ENCODE measurements around the gene HEATR9. TPM values are rescaled to one million over a fixed set of nuclear protein-coding genes. Genes with fewer than 3 reads are reported as not detected.

HEATR9 gene
- total and polyA plus RNA-seq, 7 experiments from 2014 or later: 0.09 to 1.9 (median 0.22) TPM; not detected in 4

DNA sequence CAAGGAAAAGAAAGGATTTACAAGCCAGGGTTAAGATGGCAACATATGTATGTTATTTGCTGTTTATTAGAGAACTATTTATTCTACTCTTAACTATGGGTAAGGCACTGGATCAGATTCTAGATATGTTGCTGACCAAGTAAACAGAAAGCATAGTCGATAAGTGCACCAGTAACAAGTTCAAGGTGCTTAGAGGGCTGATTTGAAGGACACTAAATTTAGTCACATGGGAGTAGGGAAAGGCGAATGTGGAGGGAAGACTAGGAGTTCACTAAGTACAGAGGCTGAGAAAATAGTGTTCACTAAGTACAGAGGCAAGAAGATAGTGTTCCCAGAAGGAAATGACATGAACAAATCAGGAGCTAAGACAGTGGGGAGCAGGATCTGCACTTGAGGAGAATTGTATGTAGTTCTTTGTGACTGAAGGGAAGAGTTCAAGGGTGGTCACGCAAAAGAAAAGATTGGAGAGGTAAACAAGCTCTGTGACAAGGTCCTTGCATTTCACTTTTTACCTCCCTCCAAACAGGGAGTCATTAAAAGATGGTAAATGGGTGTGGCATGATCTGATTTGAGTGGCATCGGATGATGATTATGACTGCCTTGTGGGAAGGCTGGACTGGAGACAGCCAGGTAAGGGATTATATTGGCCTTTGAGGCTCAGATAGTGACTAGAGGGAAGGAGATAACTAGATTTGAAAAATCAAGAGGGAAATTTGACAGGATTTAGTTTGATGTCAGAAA, 20.9 kb downstream of the HEATR9 start:
- no peak overlapping the region for H3K4me3 ChIP-seq (ENCODE audit: low read length)
- H3K27ac ChIP-seq (ENCODE audit: low read depth, low read length): no peak overlapping the region
- no peak for DNase-seq
- CTCF ChIA-PET: no interaction called here
- ATAC-seq: no peak
- no peaks in the 10 kb centered on the region for H3K9me3 ChIP-seq (ENCODE audit: control insufficient read depth in 2 of 3, low read length in 3 of 3)
- H3K27me3 ChIP-seq (ENCODE audit: control insufficient read depth in 2 of 2, insufficient read depth in 2 of 2, low read length in 2 of 2): no peaks in the 10 kb centered on the region
- intact Hi-C loops (cut with micrococcal nuclease): loop anchor here in 1 of 2 donors (2.0 to 5.0 kb wide), 3 partner anchors 44 to 119 kb away; no protein-coding TSS in a partner anchor
- no peaks in the 10 kb centered on the region for H3K9me3 Mint-ChIP-seq
- no peaks in the 10 kb centered on the region for H3K27me3 Mint-ChIP-seq
- H3K36me3 ChIP-seq (ENCODE audit: control insufficient read depth in 2 of 3, insufficient read depth in 3 of 3, low read length in 3 of 3): peaks cover 22 to 45% (median 24%) of the 10 kb centered on the region in 3 experiments
- POLR2A ChIA-PET: no interaction called here
- H3K36me3 Mint-ChIP-seq: peaks cover 9 to 35% (median 30%) of the 10 kb centered on the region in 5 donors
- H3K4me1 ChIP-seq (ENCODE audit: control insufficient read depth in 2 of 2, insufficient read depth in 2 of 2, low read length in 2 of 2): peaks cover 0 to 13% of the 10 kb centered on the region in 2 donors
- H3K27ac Mint-ChIP-seq: peak overlapping the region in 7 of 9 donors; percentile 6 to 24 (median 20)
- peaks cover 0 to 16% (median 5%) of the 10 kb centered on the region in 7 donors for H3K4me1 Mint-ChIP-seq
- H3K4me3 Mint-ChIP-seq: no peak overlapping the region

GRCh38 chr17:35847006-35847405, 21.7 kb downstream of the HEATR9 start:
- H3K4me3 Mint-ChIP-seq: no peak overlapping the region
- H3K4me3 ChIP-seq (ENCODE audit: low read length): no peak overlapping the region
- H3K27me3 ChIP-seq (ENCODE audit: control insufficient read depth in 2 of 2, insufficient read depth in 2 of 2, low read length in 2 of 2): no peaks in the 10 kb centered on the region
- DNase-seq (no peak), ATAC-seq (no peak)
- intact Hi-C loops (cut with micrococcal nuclease): loop anchor here in 1 of 2 donors (5.0 kb wide), 2 partner anchors 45 to 120 kb away; no protein-coding TSS in a partner anchor
- H3K27ac ChIP-seq (ENCODE audit: low read depth, low read length): no peak overlapping the region
- peaks cover 0 to 13% of the 10 kb centered on the region in 2 donors for H3K4me1 ChIP-seq (ENCODE audit: control insufficient read depth in 2 of 2, insufficient read depth in 2 of 2, low read length in 2 of 2)
- H3K36me3 Mint-ChIP-seq: peaks cover 9 to 38% (median 36%) of the 10 kb centered on the region in 5 donors
- CTCF ChIA-PET: no interaction called here
- H3K4me1 Mint-ChIP-seq: peaks cover 0 to 15% (median 5%) of the 10 kb centered on the region in 7 donors
- H3K9me3 ChIP-seq (ENCODE audit: control insufficient read depth in 2 of 3, low read length in 3 of 3): no peaks in the 10 kb centered on the region
- no peak overlapping the region for H3K27ac Mint-ChIP-seq
- POLR2A ChIA-PET: no interaction called here
- no peaks in the 10 kb centered on the region for H3K9me3 Mint-ChIP-seq
- no peaks in the 10 kb centered on the region for H3K27me3 Mint-ChIP-seq
- H3K36me3 ChIP-seq (ENCODE audit: control insufficient read depth in 2 of 3, insufficient read depth in 3 of 3, low read length in 3 of 3): peaks cover 24 to 52% (median 25%) of the 10 kb centered on the region in 3 experiments

GRCh38 chr17:35846055-35846809, 22.5 kb downstream of the HEATR9 start:
- no peaks in the 10 kb centered on the region for H3K27me3 ChIP-seq (ENCODE audit: control insufficient read depth in 2 of 2, insufficient read depth in 2 of 2, low read length in 2 of 2)
- ChIA-PET CTCF (no interaction called here), POLR2A (no interaction called here)
- H3K27ac Mint-ChIP-seq: peak overlapping the region in 2 of 9 donors; percentile 23 to 61
- H3K4me1 Mint-ChIP-seq: peaks cover 0 to 13% (median 3%) of the 10 kb centered on the region in 7 donors
- H3K9me3 ChIP-seq (ENCODE audit: control insufficient read depth in 2 of 3, low read length in 3 of 3): no peaks in the 10 kb centered on the region
- ATAC-seq (no peak), DNase-seq (no peak)
- intact Hi-C loops (cut with micrococcal nuclease): loop anchor here in 1 of 2 donors (5.0 kb wide), 2 partner anchors 46 to 121 kb away; no protein-coding TSS in a partner anchor
- peaks cover 9 to 37% (median 35%) of the 10 kb centered on the region in 5 donors for H3K36me3 Mint-ChIP-seq
- no peaks in the 10 kb centered on the region for H3K9me3 Mint-ChIP-seq
- H3K27me3 Mint-ChIP-seq: no peaks in the 10 kb centered on the region
- no peak overlapping the region for H3K4me3 Mint-ChIP-seq
- peaks cover 24 to 60% (median 28%) of the 10 kb centered on the region in 3 experiments for H3K36me3 ChIP-seq (ENCODE audit: control insufficient read depth in 2 of 3, insufficient read depth in 3 of 3, low read length in 3 of 3)
- peaks cover 0 to 13% of the 10 kb centered on the region in 2 donors for H3K4me1 ChIP-seq (ENCODE audit: control insufficient read depth in 2 of 2, insufficient read depth in 2 of 2, low read length in 2 of 2)
- no peak overlapping the region for H3K27ac ChIP-seq (ENCODE audit: low read depth, low read length)
- H3K4me3 ChIP-seq (ENCODE audit: low read length): no peak overlapping the region

DNA sequence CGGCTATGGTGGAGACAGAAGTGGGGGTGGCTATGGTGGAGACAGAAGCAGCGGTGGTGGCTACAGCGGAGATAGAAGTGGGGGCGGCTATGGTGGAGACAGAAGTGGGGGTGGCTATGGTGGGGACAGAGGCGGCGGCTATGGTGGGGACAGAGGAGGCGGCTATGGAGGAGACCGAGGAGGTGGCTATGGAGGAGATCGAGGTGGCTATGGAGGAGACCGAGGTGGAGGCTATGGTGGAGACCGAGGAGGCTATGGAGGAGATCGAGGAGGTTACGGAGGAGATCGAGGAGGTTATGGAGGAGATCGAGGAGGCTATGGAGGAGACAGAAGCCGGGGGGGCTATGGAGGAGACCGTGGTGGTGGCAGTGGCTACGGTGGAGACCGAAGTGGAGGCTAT, 24.1 kb downstream of the HEATR9 start:
- Mint-ChIP-seq H3K36me3 (peaks cover 9 to 37% (median 34%) of the 10 kb centered on the region in 5 donors), H3K27me3 (no peaks in the 10 kb centered on the region), H3K4me3 (no peak overlapping the region), H3K27ac (peak overlapping the region in 2 of 9 donors; percentile 30 to 51), H3K9me3 (no peaks in the 10 kb centered on the region), H3K4me1 (peaks cover 0 to 4% (median under 1%) of the 10 kb centered on the region in 7 donors)
- intact Hi-C loops (cut with micrococcal nuclease): no loop called here
- no peak for ATAC-seq
- H3K36me3 ChIP-seq (ENCODE audit: control insufficient read depth in 2 of 3, insufficient read depth in 3 of 3, low read length in 3 of 3): peaks cover 24 to 76% (median 32%) of the 10 kb centered on the region in 3 experiments
- H3K4me1 ChIP-seq (ENCODE audit: control insufficient read depth in 2 of 2, insufficient read depth in 2 of 2, low read length in 2 of 2): peaks cover 0 to 6% of the 10 kb centered on the region in 2 donors
- no peaks in the 10 kb centered on the region for H3K9me3 ChIP-seq (ENCODE audit: control insufficient read depth in 2 of 3, low read length in 3 of 3)
- no peaks in the 10 kb centered on the region for H3K27me3 ChIP-seq (ENCODE audit: control insufficient read depth in 2 of 2, insufficient read depth in 2 of 2, low read length in 2 of 2)
- no peak overlapping the region for H3K27ac ChIP-seq (ENCODE audit: low read depth, low read length)
- POLR2A ChIA-PET: no interaction called here
- H3K4me3 ChIP-seq (ENCODE audit: low read length): no peak overlapping the region
- no peak for DNase-seq
- CTCF ChIA-PET: no interaction called here

- Histone ChIP-seq H3K36me3 (ENCODE audit: control insufficient read depth in 2 of 3, insufficient read depth in 3 of 3, low read length in 3 of 3) (peaks cover 26 to 80% (median 32%) of the 10 kb centered on the region in 3 experiments), H3K9me3 (ENCODE audit: control insufficient read depth in 2 of 3, low read length in 3 of 3) (no peaks in the 10 kb centered on the region), H3K27me3 (ENCODE audit: control insufficient read depth in 2 of 2, insufficient read depth in 2 of 2, low read length in 2 of 2) (no peaks in the 10 kb centered on the region), H3K4me3 (ENCODE audit: low read length) (no peak overlapping the region), H3K27ac (ENCODE audit: low read depth, low read length) (no peak overlapping the region), H3K4me1 (ENCODE audit: control insufficient read depth in 2 of 2, insufficient read depth in 2 of 2, low read length in 2 of 2) (no peaks in the 10 kb centered on the region)
- intact Hi-C loops (cut with micrococcal nuclease): no loop called here
- Mint-ChIP-seq H3K4me1 (peaks cover 0 to 3% (median 0%) of the 10 kb centered on the region in 7 donors), H3K9me3 (no peaks in the 10 kb centered on the region), H3K27me3 (no peaks in the 10 kb centered on the region), H3K36me3 (peaks cover 9 to 36% (median 34%) of the 10 kb centered on the region in 5 donors), H3K27ac (peak overlapping the region in 4 of 9 donors; percentile 14 to 49 (median 26)), H3K4me3 (no peak overlapping the region)
- DNase-seq (no peak), ATAC-seq (no peak)
- ChIA-PET CTCF (no interaction called here), POLR2A (interaction anchor here (1.2 kb wide), 1 partner anchor 34 kb away, joined by 5 read pairs; the partner anchor contains the start of gene TAF15)
Measured at GRCh38 chr17:35843698-35844097, 25.0 kb downstream of the HEATR9 start.

GRCh38 chr17:35842239-35842638, 26.5 kb downstream of the HEATR9 start:
- DNase-seq (no peak), ATAC-seq (no peak)
- no peaks in the 10 kb centered on the region for H3K27me3 Mint-ChIP-seq
- H3K9me3 Mint-ChIP-seq: no peaks in the 10 kb centered on the region
- ChIA-PET CTCF (interaction anchor here (0.7 kb wide), 1 partner anchor 98 kb away, joined by 3 read pairs; no protein-coding TSS in a partner anchor), POLR2A (interaction anchor here (1.2 kb wide), 1 partner anchor 33 kb away, joined by 5 read pairs; the partner anchor contains the start of gene TAF15)
- H3K9me3 ChIP-seq (ENCODE audit: control insufficient read depth in 2 of 3, low read length in 3 of 3): no peaks in the 10 kb centered on the region
- no peak overlapping the region for H3K27ac ChIP-seq (ENCODE audit: low read depth, low read length)
- H3K27me3 ChIP-seq (ENCODE audit: control insufficient read depth in 2 of 2, insufficient read depth in 2 of 2, low read length in 2 of 2): no peaks in the 10 kb centered on the region
- peaks cover 0 to 6% (median 0%) of the 10 kb centered on the region in 7 donors for H3K4me1 Mint-ChIP-seq
- intact Hi-C loops (cut with micrococcal nuclease): no loop called here
- peaks cover 32 to 83% (median 33%) of the 10 kb centered on the region in 3 experiments for H3K36me3 ChIP-seq (ENCODE audit: control insufficient read depth in 2 of 3, insufficient read depth in 3 of 3, low read length in 3 of 3)
- no peak overlapping the region for H3K4me3 ChIP-seq (ENCODE audit: low read length)
- peaks cover 9 to 40% (median 33%) of the 10 kb centered on the region in 5 donors for H3K36me3 Mint-ChIP-seq
- H3K27ac Mint-ChIP-seq: peak overlapping the region in 2 of 9 donors; percentile 20 to 71
- H3K4me3 Mint-ChIP-seq: no peak overlapping the region
- H3K4me1 ChIP-seq (ENCODE audit: control insufficient read depth in 2 of 2, insufficient read depth in 2 of 2, low read length in 2 of 2): no peaks in the 10 kb centered on the region

Measured in naive thymus-derived CD4-positive, alpha-beta T cell (primary cell).